ENCODE measurements around the gene LRRC7. TPM values are rescaled to one million over a fixed set of nuclear protein-coding genes. Genes with fewer than 3 reads are reported as not detected.

LRRC7 gene
- total RNA-seq, 1 donor, result 0.09 TPM

DNA sequence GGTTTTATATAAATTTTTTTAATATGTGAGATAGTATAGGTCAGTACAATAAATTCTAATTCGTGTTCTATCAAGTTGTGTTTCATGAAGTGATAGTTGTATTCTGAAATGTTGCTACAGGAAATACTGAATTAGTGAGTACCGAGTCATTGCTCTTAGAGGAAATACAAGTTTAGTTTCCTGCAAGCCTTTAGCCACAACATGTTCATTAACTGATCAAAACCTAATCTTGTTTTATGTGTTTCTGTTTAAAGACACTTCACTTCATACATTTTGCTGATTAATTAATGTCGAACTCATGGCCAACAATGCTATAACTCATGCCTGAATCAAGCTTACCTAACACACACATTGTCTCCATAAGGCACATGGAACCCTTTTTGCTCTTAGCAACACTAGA, 43.6 kb downstream of the LRRC7 start:
- H3K4me3 ChIP-seq (ENCODE audit: low read depth, low read length), result no peak overlapping the region
- TF ChIP-seq, protein P1, sequence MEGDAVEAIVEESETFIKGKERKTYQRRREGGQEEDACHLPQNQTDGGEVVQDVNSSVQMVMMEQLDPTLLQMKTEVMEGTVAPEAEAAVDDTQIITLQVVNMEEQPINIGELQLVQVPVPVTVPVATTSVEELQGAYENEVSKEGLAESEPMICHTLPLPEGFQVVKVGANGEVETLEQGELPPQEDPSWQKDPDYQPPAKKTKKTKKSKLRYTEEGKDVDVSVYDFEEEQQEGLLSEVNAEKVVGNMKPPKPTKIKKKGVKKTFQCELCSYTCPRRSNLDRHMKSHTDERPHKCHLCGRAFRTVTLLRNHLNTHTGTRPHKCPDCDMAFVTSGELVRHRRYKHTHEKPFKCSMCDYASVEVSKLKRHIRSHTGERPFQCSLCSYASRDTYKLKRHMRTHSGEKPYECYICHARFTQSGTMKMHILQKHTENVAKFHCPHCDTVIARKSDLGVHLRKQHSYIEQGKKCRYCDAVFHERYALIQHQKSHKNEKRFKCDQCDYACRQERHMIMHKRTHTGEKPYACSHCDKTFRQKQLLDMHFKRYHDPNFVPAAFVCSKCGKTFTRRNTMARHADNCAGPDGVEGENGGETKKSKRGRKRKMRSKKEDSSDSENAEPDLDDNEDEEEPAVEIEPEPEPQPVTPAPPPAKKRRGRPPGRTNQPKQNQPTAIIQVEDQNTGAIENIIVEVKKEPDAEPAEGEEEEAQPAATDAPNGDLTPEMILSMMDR (IDR thresholded peaks at IDR 0.05; ENCODE audit: insufficient read depth, low read length), result no peak
- no peak for DNase-seq (ENCODE audit: low read depth)

GRCh38 chr1:69613414-69613813, 45.7 kb downstream of the LRRC7 start:
- TF ChIP-seq, protein P1 (IDR thresholded peaks at IDR 0.05; ENCODE audit: insufficient read depth, low read length), result no peak
- no peak overlapping the region for H3K4me3 ChIP-seq (ENCODE audit: low read depth, low read length)
- DNase-seq (ENCODE audit: low read depth), result no peak

DNA sequence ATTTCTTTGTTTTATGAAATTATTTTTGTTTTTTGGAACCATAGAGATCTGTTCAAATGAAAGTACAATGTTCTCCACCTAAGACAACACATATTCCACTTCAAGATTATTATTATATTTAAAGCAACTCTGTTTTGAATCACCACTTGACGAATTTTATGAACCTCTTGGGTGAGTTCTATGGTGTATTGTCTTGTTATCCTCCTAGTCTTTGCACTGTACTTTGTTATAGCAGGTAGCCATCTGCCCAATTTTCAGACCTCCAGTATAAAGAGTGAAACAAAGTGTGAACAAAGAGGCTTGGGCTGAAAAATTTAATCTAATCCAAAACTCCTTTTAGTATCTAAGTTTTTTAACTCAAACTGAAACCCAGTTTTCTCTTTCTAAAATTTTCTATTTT, 71.0 kb downstream of the LRRC7 start:
- TF ChIP-seq, protein P1 (IDR thresholded peaks at IDR 0.05; ENCODE audit: insufficient read depth, low read length), result no peak
- H3K4me3 ChIP-seq (ENCODE audit: low read depth, low read length), result no peak overlapping the region
- no peak for DNase-seq (ENCODE audit: low read depth)

DNA sequence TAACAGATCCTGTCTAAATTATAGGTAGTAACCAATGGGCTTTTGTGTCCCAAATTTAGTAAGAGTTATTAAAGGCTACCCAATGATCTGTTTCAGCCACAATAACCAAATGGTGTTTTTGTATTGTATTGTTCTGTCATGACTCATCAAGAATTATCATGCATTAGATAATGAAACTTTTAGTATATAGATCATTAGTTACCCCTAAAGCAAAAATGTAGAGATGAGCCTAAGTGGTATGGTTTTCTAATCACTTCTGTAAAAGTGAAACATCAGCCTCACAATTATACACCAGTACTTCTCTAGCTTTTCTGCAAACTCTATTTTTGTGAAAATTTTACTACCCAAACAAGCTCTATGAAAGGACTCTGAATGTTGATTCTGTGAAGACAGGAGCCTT, 71.4 kb downstream of the LRRC7 start:
- TF ChIP-seq, protein P1 (IDR thresholded peaks at IDR 0.05; ENCODE audit: insufficient read depth, low read length), result no peak
- no peak for DNase-seq (ENCODE audit: low read depth)
- no peak overlapping the region for H3K4me3 ChIP-seq (ENCODE audit: low read depth, low read length)

- TF ChIP-seq, protein P1 (IDR thresholded peaks at IDR 0.05; ENCODE audit: insufficient read depth, low read length), result no peak
- no peak overlapping the region for H3K4me3 ChIP-seq (ENCODE audit: low read depth, low read length)
- DNase-seq (ENCODE audit: low read depth), result no peak
Measured at GRCh38 chr1:69643266-69643665, 75.5 kb downstream of the LRRC7 start.

DNA sequence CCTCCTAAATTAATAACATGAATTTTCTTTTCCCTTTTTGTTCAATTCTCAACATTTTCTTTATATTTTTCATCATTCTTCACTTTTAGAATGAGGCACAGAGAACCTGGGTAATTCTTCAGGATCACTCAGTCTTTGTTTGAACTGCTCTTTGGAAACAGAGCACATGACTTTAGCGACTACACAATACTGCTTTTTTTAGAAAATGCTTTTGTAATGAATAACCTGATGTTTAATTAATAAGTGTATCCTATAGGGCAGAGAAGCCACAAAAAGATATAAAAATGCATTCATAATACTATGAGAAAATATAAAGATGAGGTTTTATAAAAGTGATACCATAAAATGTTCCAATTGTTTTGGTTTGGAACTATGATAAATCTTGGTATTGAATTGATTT, 77.8 kb downstream of the LRRC7 start:
- H3K4me3 ChIP-seq (ENCODE audit: low read depth, low read length), result no peak overlapping the region
- TF ChIP-seq, protein P1 (IDR thresholded peaks at IDR 0.05; ENCODE audit: insufficient read depth, low read length), result no peak
- DNase-seq (ENCODE audit: low read depth), result no peak

GRCh38 chr1:69648486-69648885, 80.8 kb downstream of the LRRC7 start:
- no peak for DNase-seq (ENCODE audit: low read depth)
- TF ChIP-seq, protein P1 (IDR thresholded peaks at IDR 0.05; ENCODE audit: insufficient read depth, low read length), result no peak
- H3K4me3 ChIP-seq (ENCODE audit: low read depth, low read length), result no peak overlapping the region

Data from fibroblast of the aortic adventitia (primary cell).